GM12864 (cell line): ENCODE data around the gene C6orf52.
A peak's percentile ranks its signal among the peaks of the same experiment; 100 is the strongest.

Experiments used
- DNase-seq: peaks from one replicate; pipeline ENCODE4 v3.0.0-alpha.2; 2011; ENCODE audit warnings: low read depth
- H3K4me3 ChIP-seq: 2 replicates; pipeline ENCODE4 v1.5.1; 2011; ENCODE audit warnings: mild to moderate bottlenecking, low read depth, low read length, control low read depth
- CTCF ChIP-seq: IDR thresholded peaks from 2 replicates; pipeline ENCODE4 v1.5.1; 2011; ENCODE audit warnings: low read depth, mild to moderate bottlenecking, moderate library complexity, low read length, control low read depth, inconsistent platforms; ENCODE audit errors: missing control alignments

C6orf52 gene

GRCh38 chr6:10624836-10625235 lies 69.6 kb downstream of the C6orf52 start:
- no peak for TF ChIP-seq CTCF
- no peak overlapping the region for H3K4me3 ChIP-seq
- no peak for DNase-seq

- peak; percentile 6 for TF ChIP-seq CTCF
- DNase-seq = no peak
- H3K4me3 ChIP-seq = no peak overlapping the region
These were observed 72.6 kb downstream of the C6orf52 start for GRCh38 chr6:10621847-10622246.
